K562 (cell line): ENCODE measurements around the gene SHB. TPM values are rescaled to one million over a fixed set of nuclear protein-coding genes. Genes with fewer than 3 reads are reported as not detected.

Source experiments
- ATAC-seq: fragments of 200-7000 bp; cut with Tn5 transposase; 3 replicates; pipeline ENCODE4 v1.9.1; 2020; ENCODE audit warnings: moderate library complexity
- BruUV-seq: library from RNA; stranded (reverse); fragments of 400-500 nt; replicated peaks from 2 replicates; lab custom pipeline; 2021; lab: Mats Ljungman, UMichigan
- CTCF ChIA-PET: fragments of 300-600 bp; formaldehyde crosslinking; extraction: SDS; loops from one replicate; lab custom pipeline; 2021; ENCODE audit warnings: low intra/inter-chr PET ratio; lab: Yijun Ruan, JAX
- POLR2A ChIA-PET: fragments of 300-600, 350-650 bp; sonication (Branson Sonifier 250); formaldehyde crosslinking; extraction: SDS; loops from one replicate; lab custom pipeline; 2021; ENCODE audit warnings: antibody characterized with exemption, inconsistent platforms; lab: Yijun Ruan, JAX
- DNase-seq, 4 experiments: peaks; one replicate each; pipeline versions ENCODE4 v3.0.0 to v3.0.0-alpha.2; 2011 to 2018; ENCODE audit warnings: low spot score in 3 of 4, mixed read lengths in 3 of 4; ENCODE audit errors: extremely low read depth in 1 of 4
- FAIRE-seq: peaks from 2 replicates; lab custom pipeline; 2011; peaks lifted over from hg19 to GRCh38; lab: Jason Lieb, UNC
- H2AFZ ChIP-seq: 2 replicates; pipeline ENCODE4 v1.6.0; 2011; ENCODE audit warnings: low read depth, low read length, control low read depth, inconsistent platforms
- H3K27ac ChIP-seq: fragments of 200-600 bp; 3 replicates; pipeline ENCODE4 v1.8.0; 2011; ENCODE audit warnings: low read depth, mild to moderate bottlenecking, control low read depth, inconsistent platforms, low read length, moderate library complexity, mixed read lengths; ENCODE audit errors: extremely low read depth
- H3K27me3 ChIP-seq, 2 experiments: fragments of 300-600 bp in 1 of 2; 2 replicates in 1 of 2; 3 replicates in 1 of 2; pipeline versions ENCODE4 v1.6.0 to v1.8.0; 2011; ENCODE audit warnings: inconsistent platforms in 2 of 2, low read length in 2 of 2, mild to moderate bottlenecking in 1 of 2, mixed read lengths in 1 of 2, moderate library complexity in 1 of 2; ENCODE audit not compliant: control insufficient read depth in 2 of 2, insufficient read depth in 2 of 2
- H3K36me3 ChIP-seq: fragments of 300-600 bp; 3 replicates; pipeline ENCODE4 v1.8.0; 2011; ENCODE audit warnings: mild to moderate bottlenecking, low read length, inconsistent platforms; ENCODE audit not compliant: control insufficient read depth, insufficient read depth
- H3K4me1 ChIP-seq, 2 experiments: fragments of 200-600 bp in 1 of 2; replicated peaks in 1 of 2; 2 replicates in 1 of 2; 3 replicates in 1 of 2; pipeline versions ENCODE4 v1.5.1 to v1.8.0; 2011; ENCODE audit warnings: inconsistent platforms in 2 of 2, low read length in 2 of 2, mild to moderate bottlenecking in 1 of 2, mixed read lengths in 1 of 2, moderate library complexity in 1 of 2; ENCODE audit not compliant: control insufficient read depth in 2 of 2, insufficient read depth in 2 of 2
- H3K4me2 ChIP-seq: 2 replicates; pipeline ENCODE4 v1.6.1; 2011; ENCODE audit warnings: low read length, control low read depth, inconsistent platforms, mixed read lengths; ENCODE audit not compliant: insufficient read depth
- H3K4me3 ChIP-seq: fragments of 200-600 bp; sonication (generic), shearing (Covaris generic); 2 replicates; pipeline ENCODE4 v1.5.1; 2016; ENCODE audit warnings: control low read depth, inconsistent platforms
- H3K79me2 ChIP-seq: fragments of 200-600 bp; 3 replicates; pipeline ENCODE4 v1.8.0; 2011; ENCODE audit warnings: low read length, inconsistent platforms; ENCODE audit not compliant: control insufficient read depth, insufficient read depth
- H3K9ac ChIP-seq, 2 experiments: 2 replicates each; pipeline versions ENCODE4 v1.6.0 to v1.6.1; 2011; ENCODE audit warnings: low read depth in 2 of 2, low read length in 2 of 2, control low read depth in 1 of 2, inconsistent platforms in 1 of 2, mild to moderate bottlenecking in 1 of 2, mixed read lengths in 1 of 2; ENCODE audit not compliant: insufficient read depth in 1 of 2
- H3K9me1 ChIP-seq: one replicate; pipeline ENCODE4 v1.6.0; 2011; ENCODE audit warnings: inconsistent platforms, mild to moderate bottlenecking, low read length, moderate library complexity; ENCODE audit not compliant: control insufficient read depth, insufficient read depth
- H3K9me3 ChIP-seq: replicated peaks from 2 replicates; pipeline ENCODE4 v1.5.1; 2011; ENCODE audit warnings: low read depth, low read length, inconsistent platforms; ENCODE audit not compliant: control insufficient read depth, insufficient read depth
- H4K20me1 ChIP-seq: replicated peaks from 2 replicates; pipeline ENCODE4 v1.6.1; 2011; ENCODE audit warnings: low read length, inconsistent platforms, mixed read lengths; ENCODE audit not compliant: control insufficient read depth, insufficient read depth
- ATF6 ChIP-seq: sonication (generic); formaldehyde crosslinking; IDR thresholded peaks from 2 replicates; pipeline ENCODE4 v1.4.0; 2020; ENCODE audit warnings: mild to moderate bottlenecking, missing genetic modification reagents
- CGGBP1 ChIP-seq: fragments of 250-450 bp; sonication (Bioruptor Pico); IDR thresholded peaks from 2 replicates; pipeline ENCODE4 v1.9.0; 2021; ENCODE audit warnings: mild to moderate bottlenecking
- CREBBP ChIP-seq: IDR thresholded peaks from one replicate; pipeline ENCODE4 v1.6.1; 2012; ENCODE audit warnings: low read depth, mild to moderate bottlenecking, control low read depth, inconsistent platforms, low read length
- E2F3 ChIP-seq: fragments of 250-450 bp; sonication (Bioruptor Pico); IDR thresholded peaks from 2 replicates; pipeline ENCODE4 v1.4.0; 2020; ENCODE audit warnings: mild to moderate bottlenecking
- ILK ChIP-seq: fragments of 450-650 bp; IDR thresholded peaks from 2 replicates; pipeline ENCODE4 v1.6.1; 2016; ENCODE audit warnings: missing genetic modification characterization, low read depth, mild to moderate bottlenecking, missing compliant biosample characterization, moderate library complexity, borderline replicate concordance
- KLF13 ChIP-seq: fragments of 450-650 bp; IDR thresholded peaks from 2 replicates; pipeline ENCODE4 v1.6.1; 2016; ENCODE audit warnings: missing genetic modification characterization, low read depth, mild to moderate bottlenecking, missing compliant biosample characterization, moderate library complexity, borderline replicate concordance
- KLF6 ChIP-seq: fragments of 250-450 bp; sonication (Bioruptor Pico); IDR thresholded peaks from 2 replicates; pipeline ENCODE4 v1.4.0; 2020; ENCODE audit warnings: mild to moderate bottlenecking, moderate library complexity, borderline replicate concordance
- PBX2 ChIP-seq, 2 experiments: IDR thresholded peaks in 1 of 2; conservative IDR thresholded peaks in 1 of 2; 2 replicates each; pipeline ENCODE4 v1.6.1; 2016; ENCODE audit warnings: low read depth in 2 of 2, mild to moderate bottlenecking in 1 of 2, missing compliant biosample characterization in 1 of 2, missing genetic modification characterization in 1 of 2, moderate library complexity in 1 of 2
- SMARCC2 ChIP-seq: fragments of 450-650 bp; IDR thresholded peaks from 2 replicates; pipeline ENCODE4 v1.6.1; 2017; ENCODE audit warnings: antibody characterized with exemption, moderate library complexity, mild to moderate bottlenecking, low read depth
- SRSF3 ChIP-seq: fragments of 200-400 bp; formaldehyde crosslinking; IDR thresholded peaks from 2 replicates; pipeline ENCODE4 v1.6.1; 2016; ENCODE audit warnings: mild to moderate bottlenecking, low read length, moderate library complexity; ENCODE audit not compliant: insufficient read depth
- ZBED1 ChIP-seq: IDR thresholded peaks from 2 replicates; pipeline ENCODE4 v1.6.1; 2014
- ZBTB43 ChIP-seq: sonication (generic); formaldehyde crosslinking; IDR thresholded peaks from 2 replicates; pipeline ENCODE4 v1.8.0; 2023; ENCODE audit warnings: mild to moderate bottlenecking, missing genetic modification reagents
- ZNF12 ChIP-seq: sonication (generic); formaldehyde crosslinking; IDR thresholded peaks from 2 replicates; pipeline ENCODE4 v1.4.0; 2020; ENCODE audit warnings: mild to moderate bottlenecking, missing genetic modification reagents
- WGBS: fragments of 100-300 bp; shearing (Covaris generic); methylation state at CpG from one replicate; pipeline ENCODE4 v1.1.6; 2016; ENCODE audit warnings: low coverage, mixed read lengths; ENCODE audit not compliant: insufficient coverage; ENCODE audit errors: missing lambda C conversion rate; 5-methylcytosine and 5-hydroxymethylcytosine counted together
- in situ Hi-C: fragments of 300-500 bp; cut with MboI; formaldehyde crosslinking; loops from 4 replicates; pipeline ENCODE4 v1.15.0; 2018; ENCODE audit warnings: inconsistent platforms, mixed read lengths
- intact Hi-C: fragments of 100-400 bp; cut with micrococcal nuclease; formaldehyde crosslinking; loops from 2 replicates; pipeline ENCODE4 v1.14.2; 2022
- polyA plus RNA-seq, 8 experiments: library from polyadenylated mRNA; depleted of rRNA in 4 of 8; stranded (reverse) in 5 of 8; unstranded in 3 of 8; fragments of >200 nt; fragmentation: Nextera tagmentation in 2 of 8; fragmentation: Illumina TruSeq in 1 of 8; extraction: Ambion mirVana in 2 of 8; extraction: Trizol in 1 of 8; gene quantifications; 2 replicates each; pipeline versions ENCODE4 v1.2.1 to v1.2.3, GENCODE V29; 2011 to 2014; ENCODE audit warnings: inconsistent platforms in 1 of 8, missing spikeins in 1 of 8
- total RNA-seq, 7 experiments: library from RNA; depleted of rRNA in 6 of 7; stranded (reverse); fragments of >200 nt in 6 of 7; fragmentation: Illumina TruSeq in 2 of 7; extraction: Trizol in 2 of 7; gene quantifications; 2 replicates each; pipeline versions ENCODE4 v1.2.1 to v1.2.3, GENCODE V29; 2011 to 2021; ENCODE audit warnings: low replicate concordance in 1 of 7

SHB gene
- total and polyA plus RNA-seq, 9 of the 15 experiments (the other 6 are each of a cell fraction or from before 2014, with no cell fraction given): 0.78 to 16.0 (median 5.3) TPM

GRCh38 chr9:38032266-38033110 lies 36.5 kb downstream of the SHB start (continued):
- TF ChIP-seq ZBTB43 (CRISPR knock-in tag) (no peak), SMARCC2 (no peak), E2F3 (CRISPR knock-in tag) (no peak), KLF6 (CRISPR knock-in tag) (no peak), CGGBP1 (CRISPR knock-in tag) (no peak), ZNF12 (CRISPR knock-in tag) (no peak)

GRCh38 chr9:38031594-38031993 lies 37.4 kb downstream of the SHB start:
- CTCF ChIA-PET: no interaction called here
- no peaks in the 10 kb centered on the region for H3K27me3 ChIP-seq
- intact Hi-C loops: no loop called here
- H2AFZ ChIP-seq: no peak overlapping the region
- 72% methylated on average over 4 of the region's 4 CpGs for WGBS
- H3K9ac ChIP-seq: no peak overlapping the region
- ATAC-seq (no peak), DNase-seq (no peak), FAIRE-seq (no peak)
- H4K20me1 ChIP-seq: peaks cover 10% of the 10 kb centered on the region; the same call in 1 of the 2 replicates
- H3K4me1 ChIP-seq: peaks cover 12 to 14% of the 10 kb centered on the region in 2 experiments
- H3K4me3 ChIP-seq: no peak overlapping the region
- no peak overlapping the region for H3K27ac ChIP-seq
- POLR2A ChIA-PET: interaction anchor here (0.6 to 1.2 kb wide), 2 partner anchors 7 to 14 kb away, joined by 3 to 4 read pairs; no protein-coding TSS in a partner anchor
- H3K4me2 ChIP-seq: no peak overlapping the region
- no peaks in the 10 kb centered on the region for H3K9me3 ChIP-seq
- H3K79me2 ChIP-seq: peaks cover 29% of the 10 kb centered on the region
- no TSS peak for BruUV-seq
- peaks cover 3% of the 10 kb centered on the region for H3K9me1 ChIP-seq
- in situ Hi-C loops: no loop called here
- no peaks in the 10 kb centered on the region for H3K36me3 ChIP-seq
- TF ChIP-seq ATF6 (no peak), SRSF3 (no peak), CREBBP (no peak), ZBED1 (no peak), KLF13 (no peak), ILK (no peak), PBX2 (CRISPR knock-in tag; IDR thresholded peaks at IDR 0.05; ENCODE audit: low read depth) (no peak), PBX2 (tag; conservative IDR thresholded peaks at IDR 0.05; ENCODE audit: low read depth) (peak; percentile 58; the same call in 1 of the 2 replicates)
